ACC112 (cell line): ENCODE measurements around the gene ZNF423.

Experiments used
- H2AFZ ChIP-seq: fragments of 200-600 bp; sonication (generic); one replicate; pipeline ENCODE4 v1.6.0; 2017; ENCODE audit warnings: antibody characterized with exemption, low read length; ENCODE audit not compliant: unreplicated experiment
- H3K27ac ChIP-seq: fragments of 200-600 bp; sonication (generic); 2 replicates; pipeline ENCODE4 v1.5.1; 2014; ENCODE audit warnings: low read depth, mild to moderate bottlenecking, antibody characterized with exemption, low read length, moderate library complexity
- H3K27me3 ChIP-seq: fragments of 200-600 bp; sonication (generic); 2 replicates; pipeline ENCODE4 v1.6.1; 2014; ENCODE audit warnings: mild to moderate bottlenecking, antibody characterized with exemption, low read length, moderate library complexity, mixed read lengths; ENCODE audit not compliant: insufficient read depth
- H3K36me3 ChIP-seq: fragments of 200-600 bp; sonication (generic); 2 replicates; pipeline ENCODE4 v1.6.1; 2016; ENCODE audit warnings: mild to moderate bottlenecking, antibody characterized with exemption, low read length, moderate library complexity, mixed read lengths; ENCODE audit not compliant: insufficient read depth
- H3K4me1 ChIP-seq: fragments of 200-600 bp; sonication (generic); one replicate; pipeline ENCODE4 v1.6.1; 2016; ENCODE audit warnings: low read length, mixed read lengths; ENCODE audit not compliant: insufficient read depth, unreplicated experiment, control insufficient read depth
- H3K4me3 ChIP-seq: fragments of 200-600 bp; sonication (generic); 2 replicates; pipeline ENCODE4 v1.5.1; 2014; ENCODE audit warnings: mild to moderate bottlenecking, low read depth, low read length
- H3K79me2 ChIP-seq: fragments of 200-600 bp; sonication (generic); one replicate; pipeline ENCODE4 v1.6.0; 2016; ENCODE audit warnings: low read length; ENCODE audit not compliant: control insufficient read depth, unreplicated experiment, insufficient read depth

The ZNF423 gene

GRCh38 chr16:49801290-49801689 lies 54.6 kb downstream of the ZNF423 start:
- Histone ChIP-seq H3K4me3 (no peak overlapping the region), H2AFZ (no peak overlapping the region), H3K27me3 (no peaks in the 10 kb centered on the region), H3K27ac (no peak overlapping the region), H3K4me1 (no peaks in the 10 kb centered on the region), H3K36me3 (no peaks in the 10 kb centered on the region), H3K79me2 (no peaks in the 10 kb centered on the region)

GRCh38 chr16:49800876-49801275 lies 55.0 kb downstream of the ZNF423 start:
- H2AFZ ChIP-seq: no peak overlapping the region
- H3K27ac ChIP-seq: no peak overlapping the region
- no peaks in the 10 kb centered on the region for H3K36me3 ChIP-seq
- H3K4me1 ChIP-seq: no peaks in the 10 kb centered on the region
- H3K79me2 ChIP-seq: no peaks in the 10 kb centered on the region
- H3K4me3 ChIP-seq: no peak overlapping the region
- no peaks in the 10 kb centered on the region for H3K27me3 ChIP-seq

GRCh38 chr16:49800441-49800840 lies 55.5 kb downstream of the ZNF423 start:
- Histone ChIP-seq H3K36me3 (no peaks in the 10 kb centered on the region), H3K4me3 (no peak overlapping the region), H3K79me2 (no peaks in the 10 kb centered on the region), H3K4me1 (no peaks in the 10 kb centered on the region), H3K27me3 (no peaks in the 10 kb centered on the region), H2AFZ (no peak overlapping the region), H3K27ac (no peak overlapping the region)

GRCh38 chr16:49799172-49799571 lies 56.7 kb downstream of the ZNF423 start:
- H3K36me3 ChIP-seq: no peaks in the 10 kb centered on the region
- no peak overlapping the region for H3K4me3 ChIP-seq
- H3K27me3 ChIP-seq: no peaks in the 10 kb centered on the region
- H2AFZ ChIP-seq: no peak overlapping the region
- no peaks in the 10 kb centered on the region for H3K79me2 ChIP-seq
- H3K27ac ChIP-seq: no peak overlapping the region
- no peaks in the 10 kb centered on the region for H3K4me1 ChIP-seq

- Histone ChIP-seq H3K27ac (no peak overlapping the region), H3K4me3 (no peak overlapping the region), H3K4me1 (no peaks in the 10 kb centered on the region), H2AFZ (no peak overlapping the region), H3K79me2 (no peaks in the 10 kb centered on the region), H3K27me3 (no peaks in the 10 kb centered on the region), H3K36me3 (no peaks in the 10 kb centered on the region)
These were observed 60.4 kb downstream of the ZNF423 start for GRCh38 chr16:49795513-49795912.

GRCh38 chr16:49793244-49793643 lies 62.7 kb downstream of the ZNF423 start:
- no peak overlapping the region for H3K4me3 ChIP-seq
- no peak overlapping the region for H3K27ac ChIP-seq
- H3K27me3 ChIP-seq: no peaks in the 10 kb centered on the region
- H3K4me1 ChIP-seq: no peaks in the 10 kb centered on the region
- H2AFZ ChIP-seq: no peak overlapping the region
- H3K36me3 ChIP-seq: no peaks in the 10 kb centered on the region
- H3K79me2 ChIP-seq: no peaks in the 10 kb centered on the region

- Histone ChIP-seq H3K27me3 (no peaks in the 10 kb centered on the region), H3K27ac (no peak overlapping the region), H3K79me2 (no peaks in the 10 kb centered on the region), H3K4me1 (no peaks in the 10 kb centered on the region), H3K4me3 (no peak overlapping the region), H2AFZ (no peak overlapping the region), H3K36me3 (no peaks in the 10 kb centered on the region)
These were observed 66.3 kb downstream of the ZNF423 start for GRCh38 chr16:49789616-49790015.

- Histone ChIP-seq H3K4me3 (no peak overlapping the region), H3K36me3 (no peaks in the 10 kb centered on the region), H2AFZ (no peak overlapping the region), H3K79me2 (no peaks in the 10 kb centered on the region), H3K27ac (no peak overlapping the region), H3K27me3 (no peaks in the 10 kb centered on the region), H3K4me1 (no peaks in the 10 kb centered on the region)
These were observed 66.9 kb downstream of the ZNF423 start for GRCh38 chr16:49788986-49789385.

- no peak overlapping the region for H2AFZ ChIP-seq
- no peak overlapping the region for H3K27ac ChIP-seq
- H3K4me3 ChIP-seq: no peak overlapping the region
- H3K36me3 ChIP-seq: no peaks in the 10 kb centered on the region
- no peaks in the 10 kb centered on the region for H3K79me2 ChIP-seq
- H3K4me1 ChIP-seq: no peaks in the 10 kb centered on the region
- H3K27me3 ChIP-seq: no peaks in the 10 kb centered on the region
These were observed 67.3 kb downstream of the ZNF423 start for GRCh38 chr16:49788572-49788971.

GRCh38 chr16:49786926-49787557 lies 68.9 kb downstream of the ZNF423 start:
- Histone ChIP-seq H3K4me1 (no peaks in the 10 kb centered on the region), H3K27me3 (no peaks in the 10 kb centered on the region), H3K36me3 (no peaks in the 10 kb centered on the region), H3K27ac (no peak overlapping the region), H3K79me2 (no peaks in the 10 kb centered on the region), H2AFZ (no peak overlapping the region), H3K4me3 (no peak overlapping the region)

GRCh38 chr16:49785970-49786369 lies 69.9 kb downstream of the ZNF423 start:
- H3K36me3 ChIP-seq: no peaks in the 10 kb centered on the region
- no peak overlapping the region for H3K27ac ChIP-seq
- no peaks in the 10 kb centered on the region for H3K27me3 ChIP-seq
- no peaks in the 10 kb centered on the region for H3K4me1 ChIP-seq
- no peaks in the 10 kb centered on the region for H3K79me2 ChIP-seq
- no peak overlapping the region for H2AFZ ChIP-seq
- no peak overlapping the region for H3K4me3 ChIP-seq
